Measurements from ENCODE around the gene TAF4B.
"Not testable (repeated sequence)": the region's sequence is repeated elsewhere in the genome, so short reads cannot be mapped to it uniquely, and the experiment has no call there.

GRCh38 chr18:26303222-26303621, 77.0 kb downstream of the TAF4B start:
- TF ChIP-seq ZBTB33 (IDR thresholded peaks at IDR 0.05; ENCODE audit: borderline replicate concordance, low read depth); CTCF (IDR thresholded peaks at IDR 0.05); RAD21 (IDR thresholded peaks at IDR 0.05; ENCODE audit: low read length); MEF2A (IDR thresholded peaks at IDR 0.05; ENCODE audit: borderline replicate concordance, low read depth); YY1 (IDR thresholded peaks at IDR 0.05; ENCODE audit: low read depth); FOXM1 (IDR thresholded peaks at IDR 0.05; ENCODE audit: low read depth): not testable (repeated sequence)

Data from SK-N-SH (cell line).